MCF 10A (cell line): ENCODE data around the gene SEC11C. TPM values are rescaled to one million over a fixed set of nuclear protein-coding genes. Genes with fewer than 3 reads are reported as not detected.
A peak's percentile ranks its signal among the peaks of the same experiment; 100 is the strongest.
"Not testable (repeated sequence)": the region's sequence is repeated elsewhere in the genome, so short reads cannot be mapped to it uniquely, and the experiment has no call there.

Experiments used
- BruUV-seq: library from RNA; stranded (reverse); fragments of 400-500 nt; replicated peaks from 2 replicates; lab custom pipeline; 2021; lab: Mats Ljungman, UMichigan
- CTCF ChIA-PET: fragments of 300-600 bp; sonication (Branson Sonifier 250); formaldehyde crosslinking; extraction: SDS; loops from one replicate; lab custom pipeline; 2021; ENCODE audit warnings: antibody characterized with exemption, inconsistent platforms; lab: Yijun Ruan, JAX
- POLR2A ChIA-PET: fragments of 300-600, 350-650 bp; sonication (Branson Sonifier 250); formaldehyde crosslinking; extraction: SDS; loops from one replicate; lab custom pipeline; 2020; ENCODE audit warnings: antibody characterized with exemption, inconsistent platforms; lab: Yijun Ruan, JAX
- DNase-seq: peaks from one replicate; pipeline ENCODE4 v3.0.0-alpha.2; 2018; ENCODE audit not compliant: unreplicated experiment
- H3K27ac Mint-ChIP-seq: one replicate; pipeline ENCODE4 v1.8.0; 2022; ENCODE audit warnings: mild to moderate bottlenecking, low read depth, mixed read lengths; ENCODE audit not compliant: unreplicated experiment
- H3K27me3 Mint-ChIP-seq: one replicate; pipeline ENCODE4 v1.8.0; 2022; ENCODE audit warnings: mixed read lengths; ENCODE audit not compliant: insufficient read depth, unreplicated experiment
- H3K36me3 Mint-ChIP-seq: one replicate; pipeline ENCODE4 v1.8.0; 2022; ENCODE audit warnings: mild to moderate bottlenecking, moderate library complexity, mixed read lengths; ENCODE audit not compliant: insufficient read depth, unreplicated experiment
- H3K4me1 Mint-ChIP-seq: one replicate; pipeline ENCODE4 v1.8.0; 2022; ENCODE audit warnings: mixed read lengths; ENCODE audit not compliant: insufficient read depth, unreplicated experiment
- H3K4me3 Mint-ChIP-seq: one replicate; pipeline ENCODE4 v1.8.0; 2022; ENCODE audit warnings: mild to moderate bottlenecking, moderate library complexity, mixed read lengths; ENCODE audit not compliant: unreplicated experiment
- H3K9me3 Mint-ChIP-seq: one replicate; pipeline ENCODE4 v1.8.0; 2022; ENCODE audit warnings: mixed read lengths; ENCODE audit not compliant: unreplicated experiment
- CTCF ChIP-seq: fragments of 200-600 bp; IDR thresholded peaks from one replicate; pipeline ENCODE4 v1.8.0; 2022; ENCODE audit warnings: antibody characterized with exemption, mild to moderate bottlenecking; ENCODE audit not compliant: unreplicated experiment
- intact Hi-C: fragments of 100-400 bp; cut with micrococcal nuclease; formaldehyde crosslinking; loops from 2 replicates; pipeline ENCODE4 v1.14.1; 2022
- total RNA-seq: library from RNA; stranded (reverse); gene quantifications from 2 replicates; pipeline ENCODE4 v1.2.3, GENCODE V29; 2022

Gene SEC11C
- total RNA-seq, 1 experiment from 2014 or later: 168 TPM

- DNase-seq: no peak
- Mint-ChIP-seq H3K9me3 (no peaks in the 10 kb centered on the region), H3K4me1 (peaks cover 10% of the 10 kb centered on the region), H3K27ac (no peak overlapping the region), H3K27me3 (peaks cover 2% of the 10 kb centered on the region), H3K36me3 (no peaks in the 10 kb centered on the region), H3K4me3 (peak overlapping the region; percentile 85)
- BruUV-seq: no TSS peak
- ChIA-PET CTCF (interaction anchor here (0.6 to 1.9 kb wide), 8 partner anchors 11 to 474 kb away, joined by 3 to 5 read pairs (median 4); no protein-coding TSS in a partner anchor), POLR2A (interaction anchor here (0.6 to 1.6 kb wide), 6 partner anchors 13 to 225 kb away, joined by 3 to 4 read pairs (median 4); no protein-coding TSS in a partner anchor)
- intact Hi-C loops: no loop called here
- TF ChIP-seq CTCF: no peak
These were observed 1.8 kb downstream of the SEC11C start for GRCh38 chr18:59141294-59142068.

GRCh38 chr18:59142274-59142673 is 2.6 kb downstream of the SEC11C start:
- no peaks in the 10 kb centered on the region for H3K36me3 Mint-ChIP-seq
- DNase-seq: no peak

GRCh38 chr18:59142800-59143416 is 3.2 kb downstream of the SEC11C start:
- H3K4me1 Mint-ChIP-seq: peaks cover 13% of the 10 kb centered on the region
- H3K36me3 Mint-ChIP-seq, BruUV-seq, DNase-seq, H3K27ac Mint-ChIP-seq, H3K27me3 Mint-ChIP-seq, H3K4me3 Mint-ChIP-seq, intact Hi-C loops, H3K9me3 Mint-ChIP-seq: not testable (repeated sequence)
- CTCF ChIA-PET: interaction anchor here (0.6 to 1.9 kb wide), 4 partner anchors 33 to 660 kb away, joined by 3 to 4 read pairs (median 4); no protein-coding TSS in a partner anchor
- POLR2A ChIA-PET: interaction anchor here (0.6 to 0.7 kb wide), 2 partner anchors 214 to 323 kb away, joined by 3 to 4 read pairs; no protein-coding TSS in a partner anchor

More at GRCh38 chr18:59142274-59142673, 2.6 kb downstream of the SEC11C start:
- ChIA-PET POLR2A (interaction anchor here (0.6 to 0.7 kb wide), 2 partner anchors 215 to 322 kb away, joined by 3 to 4 read pairs; no protein-coding TSS in a partner anchor), CTCF (interaction anchor here (0.6 to 1.9 kb wide), 4 partner anchors 33 to 164 kb away, joined by 3 to 4 read pairs (median 3); no protein-coding TSS in a partner anchor)
- no TSS peak for BruUV-seq
- no peak overlapping the region for H3K27ac Mint-ChIP-seq
- H3K9me3 Mint-ChIP-seq: no peaks in the 10 kb centered on the region
- no peaks in the 10 kb centered on the region for H3K27me3 Mint-ChIP-seq
- peaks cover 11% of the 10 kb centered on the region for H3K4me1 Mint-ChIP-seq
- H3K4me3 Mint-ChIP-seq: no peak overlapping the region
- intact Hi-C loops: no loop called here
- TF ChIP-seq CTCF: no peak

- intact Hi-C loops: no loop called here
- Mint-ChIP-seq H3K4me1 (peaks cover 16% of the 10 kb centered on the region), H3K9me3 (no peaks in the 10 kb centered on the region), H3K4me3 (no peak overlapping the region), H3K36me3 (no peaks in the 10 kb centered on the region), H3K27me3 (no peaks in the 10 kb centered on the region), H3K27ac (no peak overlapping the region)
- no peak for TF ChIP-seq CTCF
- CTCF ChIA-PET: interaction anchor here (0.6 to 0.8 kb wide), 3 partner anchors 59 to 661 kb away, joined by 3 to 4 read pairs (median 4); no protein-coding TSS in a partner anchor
- no TSS peak for BruUV-seq
- POLR2A ChIA-PET: no interaction called here
- DNase-seq: no peak
These were observed 3.8 kb downstream of the SEC11C start for GRCh38 chr18:59143441-59143840.
